ENCODE data around the gene GTF2F1. TPM values are rescaled to one million over a fixed set of nuclear protein-coding genes. Genes with fewer than 3 reads are reported as not detected.
"Not testable (repeated sequence)": the region's sequence is repeated elsewhere in the genome, so short reads cannot be mapped to it uniquely, and the experiment has no call there.

GTF2F1 gene
- polyA plus RNA-seq, 12 donors: 42.7 to 96.6 (median 51.0) TPM; not detected in 1

- no peak for DNase-seq
Measured at GRCh38 chr19:6393983-6394412, 1.0 kb upstream of the GTF2F1 start.

- no peak for DNase-seq
Measured at GRCh38 chr19:6392221-6393073, 517 bp downstream of the GTF2F1 start.

GRCh38 chr19:6387372-6387771, 5.6 kb downstream of the GTF2F1 start:
- no peak for DNase-seq

DNA sequence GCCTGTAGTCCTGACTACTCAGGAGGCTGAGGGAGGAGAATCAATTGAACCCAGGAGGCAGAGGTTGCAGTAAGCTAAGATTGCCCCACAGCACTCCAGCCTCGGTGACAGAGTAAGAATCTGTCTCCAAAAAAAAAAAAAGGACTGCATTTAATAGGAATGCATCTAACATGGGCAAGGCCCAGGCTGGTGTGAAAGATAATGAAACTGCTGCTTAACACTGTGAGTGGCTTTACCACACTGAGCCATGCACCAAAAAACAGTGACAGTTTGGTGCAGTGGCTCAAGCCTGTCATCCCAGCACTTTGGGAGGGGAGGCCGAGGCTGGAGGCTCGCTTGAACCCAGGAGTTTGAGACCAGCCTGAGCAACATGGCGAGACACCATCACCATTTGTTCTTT, 8.6 kb downstream of the GTF2F1 start:
- no peak for DNase-seq

DNA sequence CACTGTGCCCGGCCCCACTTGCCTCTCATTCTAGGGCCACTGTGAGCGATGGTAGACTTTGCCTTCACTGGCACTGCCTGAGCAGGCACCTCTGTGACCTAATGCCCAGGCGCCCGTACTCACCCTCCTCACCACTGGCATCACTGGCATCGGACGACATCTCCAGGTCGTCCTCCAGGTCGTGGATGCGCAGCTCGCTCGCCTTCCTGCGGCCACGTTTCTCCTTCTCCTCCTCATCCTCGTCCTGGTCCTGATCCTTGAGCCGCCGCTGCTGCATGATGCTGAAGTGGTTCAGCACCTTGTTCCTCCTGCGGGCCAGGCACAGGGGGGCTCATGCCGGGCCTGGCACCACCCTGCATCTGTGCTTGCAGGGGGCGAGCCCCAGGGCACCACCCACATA, 9.8 kb downstream of the GTF2F1 start:
- no peak for DNase-seq

DNA sequence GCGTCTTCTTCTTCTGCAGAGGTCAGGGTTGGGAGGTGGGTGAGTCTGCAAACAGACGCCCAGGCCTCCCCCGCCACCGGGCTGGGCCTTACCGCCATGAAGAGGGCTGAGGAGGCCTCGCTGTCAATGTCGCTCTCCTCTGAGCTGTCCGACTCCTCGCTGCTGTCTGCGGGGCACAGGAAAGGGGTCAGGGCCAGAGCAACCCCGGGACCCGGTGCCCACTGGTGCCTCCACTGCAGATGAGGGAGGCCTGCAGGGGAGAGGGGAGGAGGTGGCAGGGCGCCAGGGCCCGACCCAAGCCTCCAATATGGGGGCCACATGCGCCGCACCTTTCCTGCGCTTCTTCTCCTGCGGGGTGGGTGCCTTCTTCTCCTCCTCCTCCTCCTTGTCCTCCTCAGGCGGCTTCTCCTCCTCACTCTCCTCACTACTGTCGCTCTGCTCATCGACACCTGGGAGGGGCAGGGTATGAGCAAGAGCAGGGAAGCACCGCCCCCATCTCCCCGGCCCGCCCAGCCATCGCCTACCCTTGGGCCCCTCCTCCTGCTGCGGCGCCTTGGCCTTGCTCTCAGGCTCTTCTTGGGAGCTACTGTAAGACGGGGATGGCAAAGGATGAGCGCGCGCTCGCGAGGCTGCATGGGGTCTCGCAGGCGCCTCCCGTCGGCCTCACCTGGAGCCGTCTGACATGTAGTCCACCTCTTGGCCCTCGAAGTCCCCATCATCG, 11.8 kb downstream of the GTF2F1 start:
- no peak for DNase-seq

GRCh38 chr19:6379744-6380143, 13.2 kb downstream of the GTF2F1 start:
- no peak for DNase-seq

- DNase-seq: no peak
Measured at GRCh38 chr19:6378486-6378885, 14.5 kb downstream of the GTF2F1 start.

GRCh38 chr19:6378041-6378440, 14.9 kb downstream of the GTF2F1 start:
- DNase-seq: no peak

DNA sequence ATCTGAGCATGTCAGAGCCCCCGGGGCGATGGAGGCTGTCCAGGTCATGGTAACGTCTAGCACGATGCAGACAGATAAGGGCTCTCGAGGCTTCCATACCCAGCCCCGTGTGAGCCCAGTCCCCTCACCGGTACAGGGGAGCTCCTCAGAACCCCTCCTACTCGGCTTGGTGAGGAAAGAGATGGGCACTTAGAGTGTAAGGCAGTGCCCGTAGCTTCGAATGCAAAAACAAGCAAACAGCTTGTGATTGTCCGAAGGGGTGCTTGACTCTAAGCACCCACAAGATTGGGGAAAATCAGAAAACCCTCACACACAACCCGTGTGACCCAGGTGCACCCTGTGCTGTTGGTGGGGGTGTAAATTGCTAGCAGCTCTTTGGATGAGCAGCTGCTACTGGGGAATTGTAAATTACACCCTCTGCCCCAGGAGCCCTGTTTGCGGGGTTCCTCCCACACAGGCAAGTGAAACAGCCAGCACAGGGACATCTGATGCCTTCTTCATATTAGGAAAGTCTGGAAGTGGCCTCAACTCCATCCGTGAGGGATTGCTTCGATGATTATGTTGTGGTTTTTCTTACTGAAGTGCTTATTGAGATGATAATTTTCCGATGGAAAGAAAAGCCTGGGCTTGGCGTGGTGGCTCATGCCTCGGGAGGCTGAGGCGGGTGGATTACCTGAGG, 16.3 kb downstream of the GTF2F1 start:
- DNase-seq: no peak

DNA sequence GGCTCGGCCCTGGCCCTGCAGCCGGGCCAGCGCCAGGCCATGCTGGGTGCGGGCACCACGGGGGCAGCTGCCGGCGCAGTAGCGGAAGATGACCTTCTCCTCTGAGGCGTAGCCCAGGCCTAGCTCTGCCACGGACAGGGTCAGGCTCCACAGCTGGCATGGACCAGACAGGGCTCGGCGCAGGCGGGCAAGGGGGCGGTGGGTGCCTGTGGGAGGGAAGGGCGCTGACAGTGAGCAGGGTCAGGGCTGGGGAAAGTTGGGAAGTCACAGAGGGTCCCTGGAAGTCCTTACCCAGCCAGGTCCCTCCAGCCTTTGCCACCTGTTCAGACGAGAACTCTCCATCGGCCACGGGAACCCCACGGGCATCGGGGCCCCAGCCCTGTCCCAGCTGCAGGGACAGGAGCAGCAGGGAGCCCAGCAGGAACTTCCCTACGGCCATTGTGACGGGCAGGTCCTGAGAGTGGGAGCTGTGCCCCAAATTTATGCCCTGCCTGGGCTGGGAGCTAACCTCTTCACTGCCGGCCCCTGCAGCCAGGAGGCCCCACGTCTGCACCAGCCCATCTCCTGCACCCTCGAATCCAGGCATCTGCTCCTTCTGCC, 17.5 kb downstream of the GTF2F1 start, which contains the start of gene PSPN:
Gene PSPN (minus strand): TSS at position 523 of the 600 bp plus-strand sequence. CDS start 84 bp downstream, at position 439.
- DNase-seq: no peak

DNA sequence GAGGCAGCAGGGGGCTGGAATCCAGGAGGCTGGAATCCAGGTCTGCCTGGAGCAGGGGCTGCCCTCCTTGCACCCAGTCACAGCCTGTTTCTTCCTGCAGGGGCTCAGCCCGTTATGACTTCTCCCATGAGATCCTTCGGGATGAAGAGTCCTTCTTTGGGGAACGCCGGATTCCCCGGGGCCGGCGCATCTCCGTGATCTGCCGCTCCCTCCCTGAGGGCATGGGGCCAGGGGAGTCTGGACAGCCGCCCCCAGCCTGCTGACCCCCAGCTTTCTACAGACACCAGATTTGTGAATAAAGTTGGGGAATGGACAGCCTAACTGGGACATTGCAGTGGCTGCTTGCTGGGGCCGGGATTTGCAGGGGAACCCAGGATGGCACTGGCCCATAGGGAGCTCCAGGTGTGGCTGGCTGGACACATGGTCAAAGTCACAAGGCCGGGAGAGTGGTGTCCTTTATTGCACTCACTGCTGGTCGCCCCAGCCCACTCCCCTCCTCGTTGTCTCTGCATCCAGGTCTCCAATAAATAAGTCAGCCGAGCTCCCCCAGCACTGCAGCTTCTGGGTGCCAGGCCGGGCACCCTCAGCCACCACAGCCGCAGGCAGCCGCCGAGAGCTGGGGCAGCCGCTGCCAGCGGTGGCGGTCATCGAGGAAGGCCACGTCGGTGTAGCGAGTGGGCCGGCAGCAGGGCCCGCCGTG, 18.1 kb downstream of the GTF2F1 start:
- no peak for DNase-seq

DNA sequence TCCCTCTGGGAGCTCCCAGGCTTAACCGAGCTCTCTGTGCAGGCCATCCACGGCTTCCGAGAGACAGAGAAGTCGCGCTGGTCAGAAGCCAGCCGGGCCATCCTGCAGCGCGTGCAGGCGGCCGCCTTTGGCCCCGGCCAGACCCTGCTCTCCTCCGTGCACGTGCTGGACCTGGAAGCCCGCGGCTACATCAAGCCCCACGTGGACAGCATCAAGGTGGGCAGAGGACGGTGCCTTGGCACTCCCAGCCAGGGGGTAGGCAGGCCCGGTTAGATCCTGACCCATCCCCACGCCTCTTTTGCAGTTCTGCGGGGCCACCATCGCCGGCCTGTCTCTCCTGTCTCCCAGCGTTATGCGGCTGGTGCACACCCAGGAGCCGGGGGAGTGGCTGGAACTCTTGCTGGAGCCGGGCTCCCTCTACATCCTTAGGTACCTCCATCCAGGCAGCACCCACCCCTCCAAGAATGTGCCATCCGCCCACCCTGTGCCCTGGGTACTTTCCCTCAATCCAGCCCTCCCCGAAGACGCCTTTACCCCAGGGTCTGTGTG, 18.7 kb downstream of the GTF2F1 start:
- no peak for DNase-seq

- no peak for DNase-seq
Measured at GRCh38 chr19:6373813-6374108, 19.2 kb downstream of the GTF2F1 start.

GRCh38 chr19:6373096-6373812, 19.7 kb downstream of the GTF2F1 start:
- DNase-seq: peak; percentile 99

GRCh38 chr19:6372594-6373095, 20.3 kb downstream of the GTF2F1 start, which contains the start of gene ALKBH7:
ALKBH7 (plus strand) TSS chr19:6372794; CDS start chr19:6372821, 27 bp downstream.
- DNase-seq: peak; percentile 100

GRCh38 chr19:6364353-6364752, 28.6 kb downstream of the GTF2F1 start:
- no peak for DNase-seq

GRCh38 chr19:6362351-6362801, 30.6 kb downstream of the GTF2F1 start:
- DNase-seq: no peak

- peak; percentile 47 for DNase-seq
Measured at GRCh38 chr19:6362027-6362350, 31.0 kb downstream of the GTF2F1 start.

DNA sequence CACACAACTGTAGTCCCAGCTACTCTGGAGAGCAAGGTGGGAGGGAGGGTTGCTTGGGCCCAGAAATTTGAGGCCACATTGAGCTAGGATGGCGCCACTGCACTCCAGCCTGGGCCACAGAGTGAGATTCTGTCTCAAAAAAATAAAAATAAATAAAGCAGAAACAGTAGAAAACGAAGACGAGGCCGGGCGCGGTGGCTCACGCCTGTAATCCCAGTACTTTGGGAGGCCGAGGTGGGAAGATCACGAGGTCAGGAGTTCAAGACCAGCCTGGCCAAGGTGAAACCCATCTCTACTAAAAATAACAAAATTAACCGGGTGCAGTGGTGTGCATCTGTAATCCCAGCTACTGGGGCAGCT, 32.1 kb downstream of the GTF2F1 start:
- not testable (repeated sequence) for DNase-seq
